ENCODE measurements around the gene G3BP2. TPM values are rescaled to one million over a fixed set of nuclear protein-coding genes. Genes with fewer than 3 reads are reported as not detected.

Gene G3BP2
- total and polyA plus RNA-seq, 2 of the 8 experiments (the other 6 are each of a cell fraction or from before 2014, with no cell fraction given) = 83.7 to 378 TPM

DNA sequence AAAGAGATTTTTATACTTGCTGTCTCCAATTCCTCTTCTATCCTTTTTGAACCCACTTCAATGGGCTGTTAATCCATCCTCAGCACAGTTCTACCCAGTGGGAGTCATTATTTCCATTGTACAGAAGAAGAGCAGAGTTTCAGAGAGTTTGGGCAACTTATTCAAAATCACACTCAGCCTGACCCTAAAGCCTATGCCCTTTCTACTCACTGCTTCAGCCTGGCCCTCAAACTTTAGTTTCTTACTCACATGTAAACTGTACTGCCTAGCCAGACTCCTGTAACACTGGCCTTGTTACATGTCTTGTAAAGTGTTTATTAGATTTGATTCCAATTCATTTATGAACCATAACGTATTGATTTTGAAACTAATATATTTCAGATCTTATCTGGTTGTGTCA lies 26.1 kb upstream of the G3BP2 start (continued):
- TF ChIP-seq CTCF (IDR thresholded peaks at IDR 0.05; ENCODE audit: control extremely low read depth in 1 of 3, insufficient read depth in 1 of 3, low read depth in 1 of 3, low read length in 3 of 3) (no peak), ATF3 (IDR thresholded peaks at IDR 0.05; ENCODE audit: insufficient read depth, low read depth, low read length) (no peak), FOSL1 (IDR thresholded peaks at IDR 0.05; ENCODE audit: insufficient read depth, low read depth, low read length) (no peak), SP2 (IDR thresholded peaks at IDR 0.05; ENCODE audit: low read length) (no peak), SP1 (IDR thresholded peaks at IDR 0.05; ENCODE audit: low read depth, low read length) (no peak)
